CD4-positive, alpha-beta T cell treated with Interleukin-17A for 4 hours (primary cell): ENCODE measurements around the gene KIR3DL2.
"Not testable (repeated sequence)": the region's sequence is repeated elsewhere in the genome, so short reads cannot be mapped to it uniquely, and the experiment has no call there.

ENCODE experiments used
- DNase-seq: peaks from one replicate; pipeline ENCODE4 v3.0.0-alpha.2; 2020; ENCODE audit warnings: mixed read lengths

KIR3DL2 gene

DNA sequence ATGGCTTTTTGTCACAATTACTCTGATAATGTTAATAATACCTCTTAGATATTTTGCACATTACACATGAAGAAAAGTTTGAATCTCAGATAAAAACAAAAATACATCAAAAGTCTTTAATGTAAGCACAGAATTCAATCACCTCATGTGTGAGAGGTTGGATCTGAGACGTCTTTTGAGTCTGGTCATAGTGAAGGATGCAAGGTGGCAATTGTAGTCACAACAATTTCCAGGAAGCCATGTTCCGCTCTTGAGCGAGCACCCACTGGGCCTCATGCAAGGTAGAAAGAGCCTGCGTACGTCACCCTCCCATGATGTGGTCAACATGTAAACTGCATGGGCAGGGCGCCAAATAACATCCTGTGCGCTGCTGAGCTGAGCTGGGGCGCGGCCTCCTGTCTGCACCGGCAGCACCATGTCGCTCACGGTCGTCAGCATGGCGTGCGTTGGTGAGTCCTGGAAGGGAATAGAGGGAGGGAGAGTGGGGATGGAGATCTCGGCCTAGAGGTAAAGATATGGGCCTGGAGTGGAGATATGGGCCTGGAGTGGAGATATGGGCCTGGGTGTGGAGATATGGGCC, at the start of gene KIR3DL2:
Gene KIR3DL2 (plus strand): TSS at position 383 of the 580 bp plus-strand sequence. CDS start 33 bp downstream, at position 416.
- DNase-seq = not testable (repeated sequence)

DNA sequence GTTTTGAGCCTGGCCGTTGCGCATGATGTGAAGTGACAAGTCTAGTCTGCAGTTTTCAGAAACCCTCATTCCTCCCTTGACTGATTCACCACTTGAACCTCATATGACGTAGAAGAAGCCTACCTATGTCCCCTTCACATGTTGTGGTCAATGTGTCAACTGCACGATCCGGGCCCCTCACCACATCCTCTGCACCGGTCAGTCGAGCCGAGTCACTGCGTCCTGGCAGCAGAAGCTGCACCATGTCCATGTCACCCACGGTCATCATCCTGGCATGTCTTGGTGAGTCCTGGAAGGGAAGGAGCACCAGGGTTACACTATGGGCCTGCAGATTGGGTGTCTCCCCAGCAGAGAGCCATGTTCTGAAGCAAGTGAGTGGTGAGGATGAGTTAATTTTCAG, 46.8 kb upstream of the KIR3DL2 start, which contains the start of gene KIR2DL4:
Gene KIR2DL4 (plus strand): TSS at position 201 of the 400 bp plus-strand sequence. CDS start 42 bp downstream, at position 243.
- no peak for DNase-seq

DNA sequence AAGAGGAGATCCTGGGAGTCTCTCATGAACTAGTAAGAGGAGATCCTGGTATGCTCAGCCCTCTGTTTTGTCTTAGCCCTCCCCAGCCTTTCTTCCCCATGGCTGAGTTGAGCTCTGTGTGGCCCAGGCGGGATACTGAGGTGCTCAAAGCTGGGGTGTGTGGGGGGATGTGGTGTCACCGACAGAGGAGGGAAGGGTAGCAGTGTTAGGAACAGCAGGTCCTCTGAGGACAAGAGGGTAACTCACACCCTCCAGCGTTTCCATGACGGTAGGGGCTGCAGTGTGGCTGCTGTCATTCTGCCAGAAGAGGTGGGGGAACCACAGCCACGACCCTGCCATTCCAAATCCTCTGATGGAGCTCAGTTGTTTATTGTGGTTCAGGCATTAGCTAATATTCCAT, 46.1 kb upstream of the KIR3DL2 start:
- no peak for DNase-seq

DNA sequence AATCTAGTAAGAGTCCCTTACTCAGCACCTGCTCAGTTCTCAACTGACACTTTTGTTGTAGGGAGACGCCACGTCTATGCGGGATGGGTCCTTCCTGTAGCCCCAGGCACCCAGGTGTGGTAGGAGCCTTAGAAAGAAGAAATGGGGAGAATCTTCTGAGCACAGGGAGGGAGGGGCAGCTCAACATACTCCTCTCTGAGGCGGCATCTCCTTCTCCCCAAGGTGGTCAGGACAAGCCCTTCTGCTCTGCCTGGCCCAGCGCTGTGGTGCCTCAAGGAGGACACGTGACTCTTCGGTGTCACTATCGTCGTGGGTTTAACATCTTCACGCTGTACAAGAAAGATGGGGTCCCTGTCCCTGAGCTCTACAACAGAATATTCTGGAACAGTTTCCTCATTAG, 45.7 kb upstream of the KIR3DL2 start:
- DNase-seq = no peak

DNA sequence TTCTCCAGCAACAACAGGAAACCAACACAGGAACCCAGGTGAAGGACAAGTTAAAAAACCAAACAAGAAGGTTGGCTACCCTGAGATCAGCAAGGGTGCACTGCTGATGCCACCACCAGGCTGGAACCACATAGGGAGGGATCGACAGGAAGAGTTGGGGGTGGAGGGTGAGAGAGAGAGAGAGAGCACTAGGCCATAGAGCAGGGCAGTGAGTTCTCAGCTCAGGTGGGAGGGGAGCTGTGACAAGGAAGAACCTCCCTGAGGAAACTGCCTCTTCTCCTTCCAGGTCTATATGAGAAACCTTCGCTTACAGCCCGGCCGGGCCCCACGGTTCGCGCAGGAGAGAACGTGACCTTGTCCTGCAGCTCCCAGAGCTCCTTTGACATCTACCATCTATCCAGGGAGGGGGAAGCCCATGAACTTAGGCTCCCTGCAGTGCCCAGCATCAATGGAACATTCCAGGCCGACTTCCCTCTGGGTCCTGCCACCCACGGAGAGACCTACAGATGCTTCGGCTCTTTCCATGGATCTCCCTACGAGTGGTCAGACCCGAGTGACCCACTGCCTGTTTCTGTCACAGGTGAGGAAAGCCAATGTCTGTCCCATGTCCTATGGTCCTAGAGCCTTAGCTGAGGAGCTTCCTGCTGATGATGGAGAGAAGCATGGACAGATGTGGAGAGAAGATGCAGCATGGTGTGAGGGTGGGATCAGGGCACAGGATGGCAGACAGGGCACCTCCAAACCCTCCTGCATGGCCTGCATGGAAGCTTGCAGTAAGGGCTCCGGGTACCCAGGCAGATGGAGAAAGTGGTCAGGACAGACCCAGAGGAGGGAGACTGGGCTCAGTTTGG, 44.4 kb upstream of the KIR3DL2 start:
- DNase-seq = no peak

DNA sequence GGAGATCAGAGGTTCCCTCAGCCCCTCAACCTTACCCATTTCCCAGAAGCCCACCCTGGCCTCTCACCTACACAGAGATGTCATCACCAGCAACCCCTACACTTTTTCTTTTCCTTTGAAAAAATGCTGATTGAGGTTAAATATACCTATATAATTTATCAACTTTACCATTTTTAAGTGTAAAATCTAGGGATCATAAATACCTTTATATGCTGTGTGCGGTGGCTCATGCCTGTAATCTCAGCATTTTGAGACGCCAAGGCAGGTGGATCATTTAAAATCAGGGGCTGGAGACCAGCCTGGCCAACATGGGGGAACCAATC, 43.8 kb upstream of the KIR3DL2 start:
- no peak for DNase-seq

DNA sequence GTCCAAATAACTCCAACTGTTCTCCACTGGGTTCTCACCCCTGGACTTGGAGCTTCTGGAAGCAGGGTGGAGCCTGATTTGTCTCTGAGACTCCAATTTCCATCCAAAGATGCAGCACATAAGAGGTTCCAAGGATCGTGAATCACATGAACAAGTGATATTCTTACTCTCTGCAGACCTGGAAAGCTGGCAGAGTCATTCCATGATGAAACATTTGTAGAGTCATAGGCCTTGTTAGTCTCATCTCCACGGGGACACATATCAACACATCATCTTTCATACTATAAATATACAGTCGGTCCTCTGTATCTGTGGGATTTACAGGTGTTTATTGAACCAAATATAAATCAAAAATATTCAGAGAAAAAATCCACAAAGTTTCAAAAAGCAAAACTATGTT, 35.7 kb upstream of the KIR3DL2 start:
- not testable (repeated sequence) for DNase-seq

DNA sequence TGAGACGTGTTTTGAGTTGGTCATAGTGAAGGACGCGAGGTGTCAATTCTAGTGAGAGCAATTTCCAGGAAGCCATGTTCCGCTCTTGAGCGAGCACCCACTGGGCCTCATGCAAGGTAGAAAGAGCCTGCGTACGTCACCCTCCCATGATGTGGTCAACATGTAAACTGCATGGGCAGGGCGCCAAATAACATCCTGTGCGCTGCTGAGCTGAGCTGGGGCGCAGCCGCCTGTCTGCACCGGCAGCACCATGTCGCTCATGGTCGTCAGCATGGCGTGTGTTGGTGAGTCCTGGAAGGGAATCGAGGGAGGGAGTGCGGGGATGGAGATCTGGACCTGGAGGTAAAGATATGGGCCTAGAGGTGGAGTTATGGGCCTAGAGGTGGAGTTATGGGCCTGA, 34.0 kb upstream of the KIR3DL2 start, which contains the start of gene KIR3DL1:
Gene KIR3DL1 (plus strand): TSS at position 218 of the 400 bp plus-strand sequence.
- not testable (repeated sequence) for DNase-seq

DNA sequence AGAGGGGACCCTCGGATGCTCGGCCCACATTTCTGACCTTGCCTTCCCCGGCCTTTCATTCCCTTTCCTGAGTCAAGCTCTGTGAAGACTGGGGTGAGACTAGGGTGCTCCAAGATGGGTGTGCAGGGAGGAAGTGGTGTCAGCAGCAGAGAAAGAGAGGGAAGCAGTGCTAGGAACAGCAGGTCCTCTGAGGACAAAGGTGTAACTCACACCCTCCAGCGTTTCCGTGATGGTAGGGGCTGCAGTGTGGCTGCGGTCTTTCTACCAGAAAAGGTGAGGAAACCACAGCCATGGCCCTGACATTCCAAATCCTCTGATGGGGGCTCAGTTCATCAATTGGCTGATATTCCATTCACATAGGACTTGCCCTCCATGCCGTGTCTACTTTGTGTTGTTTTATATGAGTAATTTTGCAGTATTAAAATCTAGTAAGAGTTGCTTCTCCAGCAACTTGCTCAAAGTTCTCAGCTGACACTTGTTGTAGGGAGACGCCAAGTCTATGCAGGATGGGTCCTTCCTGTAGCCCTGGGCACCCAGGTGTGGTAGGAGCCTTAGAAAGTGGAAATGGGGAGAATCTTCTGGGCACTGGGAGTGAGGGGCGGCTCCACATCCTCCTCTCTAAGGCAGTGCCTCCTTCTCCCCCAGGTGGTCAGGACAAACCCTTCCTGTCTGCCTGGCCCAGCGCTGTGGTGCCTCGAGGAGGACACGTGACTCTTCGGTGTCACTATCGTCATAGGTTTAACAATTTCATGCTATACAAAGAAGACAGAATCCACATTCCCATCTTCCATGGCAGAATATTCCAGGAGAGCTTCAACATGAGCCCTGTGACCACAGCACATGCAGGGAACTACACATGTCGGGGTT, 32.3 kb upstream of the KIR3DL2 start:
- DNase-seq = no peak

DNA sequence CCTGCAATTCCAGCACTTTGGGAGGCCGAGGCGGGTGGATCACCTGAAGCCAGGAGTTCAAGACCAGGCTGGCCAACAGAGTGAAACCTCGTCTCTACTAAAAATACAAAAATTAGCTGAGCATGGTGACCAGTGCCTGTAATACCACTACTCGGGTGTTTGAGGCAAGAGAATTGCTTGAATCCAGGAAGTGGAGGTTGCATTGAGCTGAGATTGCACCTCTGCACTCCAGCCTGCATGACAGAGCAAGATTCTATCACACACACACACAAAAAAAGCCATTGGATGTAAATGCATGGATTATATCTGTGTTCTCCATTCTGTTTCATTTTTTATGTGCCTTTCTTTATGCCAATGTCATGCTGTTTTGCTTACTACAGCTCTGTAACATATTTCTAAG, 25.8 kb upstream of the KIR3DL2 start:
- DNase-seq = not testable (repeated sequence)

DNA sequence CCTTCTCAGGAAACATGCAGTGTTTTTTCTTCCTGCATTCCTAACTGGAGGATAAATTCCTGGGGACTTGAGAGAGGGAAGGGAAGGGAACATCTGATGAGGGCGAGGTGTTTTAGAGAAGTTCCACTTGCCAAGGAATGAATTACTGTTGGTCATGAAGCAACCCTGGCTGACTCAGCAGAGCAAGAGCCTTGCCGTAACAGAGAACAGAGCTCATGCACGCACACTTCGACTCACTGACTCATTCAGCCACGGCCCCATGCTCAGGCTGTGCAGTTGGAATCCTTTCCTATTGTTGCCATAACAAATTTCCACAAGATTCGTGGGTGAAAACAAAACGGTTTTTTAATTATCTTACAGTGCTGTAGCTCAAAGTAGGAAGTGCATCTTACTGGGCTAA, 24.9 kb upstream of the KIR3DL2 start:
- DNase-seq = not testable (repeated sequence)

DNA sequence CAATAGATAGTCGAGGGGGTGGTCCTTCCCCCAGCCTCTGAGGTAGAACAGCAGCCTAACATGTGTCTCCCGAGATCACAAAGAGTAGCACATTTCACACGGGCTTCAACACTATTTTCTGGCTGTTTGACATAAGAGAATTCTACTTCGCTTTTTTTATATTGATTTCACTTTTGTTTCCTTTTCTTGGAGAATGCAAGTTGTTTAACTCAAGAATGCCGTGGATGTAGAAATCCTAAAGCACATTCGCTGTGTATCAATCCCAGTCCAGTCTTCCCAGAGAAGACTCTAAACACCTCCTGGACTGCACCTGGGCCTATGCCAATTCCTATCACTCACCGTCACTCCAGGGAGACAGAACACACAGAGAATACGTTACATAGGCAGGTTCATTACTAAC, 22.2 kb upstream of the KIR3DL2 start:
- DNase-seq = not testable (repeated sequence)

DNA sequence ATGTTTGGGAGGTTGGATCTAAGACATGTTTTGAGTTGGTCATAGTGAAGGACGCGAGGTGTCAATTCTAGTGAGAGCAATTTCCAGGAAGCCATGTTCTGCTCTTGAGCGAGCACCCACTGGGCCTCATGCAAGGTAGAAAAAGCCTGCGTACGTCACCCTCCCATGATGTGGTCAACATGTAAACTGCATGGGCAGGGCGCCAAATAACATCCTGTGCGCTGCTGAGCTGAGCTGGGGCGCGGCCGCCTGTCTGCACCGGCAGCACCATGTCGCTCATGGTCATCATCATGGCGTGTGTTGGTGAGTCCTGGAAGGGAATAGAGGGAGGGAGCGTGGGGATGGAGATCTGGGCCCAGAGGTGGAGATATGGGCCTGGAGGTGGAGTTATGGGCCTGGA, 17.7 kb upstream of the KIR3DL2 start, which contains the start of gene KIR2DS4:
Gene KIR2DS4 (plus strand): TSS at position 181 of the 400 bp plus-strand sequence.
- DNase-seq = not testable (repeated sequence)

DNA sequence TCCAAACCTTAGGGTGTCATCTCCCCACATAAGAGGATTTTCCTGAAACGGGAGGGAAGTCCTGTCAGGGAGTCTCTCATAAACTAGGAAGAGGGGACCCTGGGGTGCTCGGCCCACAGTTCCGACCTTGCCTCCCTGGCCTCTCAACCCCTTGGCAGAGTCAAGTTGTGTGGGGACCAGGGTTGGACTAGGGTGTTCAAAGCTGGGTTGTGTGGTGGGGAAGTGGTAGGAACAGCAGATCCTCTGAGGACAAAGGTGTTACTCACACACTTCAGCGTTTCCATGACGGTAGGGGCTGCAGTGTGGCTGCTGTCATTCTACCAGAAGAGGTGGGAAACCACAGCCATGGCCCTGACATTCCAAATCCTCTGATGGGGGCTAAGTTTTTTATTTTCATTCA, 15.1 kb upstream of the KIR3DL2 start:
- not testable (repeated sequence) for DNase-seq

DNA sequence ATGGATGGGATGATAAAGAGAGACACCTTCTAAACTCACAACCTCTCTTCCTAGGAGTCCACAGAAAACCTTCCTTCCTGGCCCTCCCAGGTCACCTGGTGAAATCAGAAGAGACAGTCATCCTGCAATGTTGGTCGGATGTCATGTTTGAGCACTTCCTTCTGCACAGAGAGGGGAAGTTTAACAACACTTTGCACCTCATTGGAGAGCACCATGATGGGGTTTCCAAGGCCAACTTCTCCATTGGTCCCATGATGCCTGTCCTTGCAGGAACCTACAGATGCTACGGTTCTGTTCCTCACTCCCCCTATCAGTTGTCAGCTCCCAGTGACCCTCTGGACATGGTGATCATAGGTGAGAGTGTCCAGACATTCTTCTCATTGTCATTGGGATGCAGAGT, 12.7 kb upstream of the KIR3DL2 start:
- not testable (repeated sequence) for DNase-seq

DNA sequence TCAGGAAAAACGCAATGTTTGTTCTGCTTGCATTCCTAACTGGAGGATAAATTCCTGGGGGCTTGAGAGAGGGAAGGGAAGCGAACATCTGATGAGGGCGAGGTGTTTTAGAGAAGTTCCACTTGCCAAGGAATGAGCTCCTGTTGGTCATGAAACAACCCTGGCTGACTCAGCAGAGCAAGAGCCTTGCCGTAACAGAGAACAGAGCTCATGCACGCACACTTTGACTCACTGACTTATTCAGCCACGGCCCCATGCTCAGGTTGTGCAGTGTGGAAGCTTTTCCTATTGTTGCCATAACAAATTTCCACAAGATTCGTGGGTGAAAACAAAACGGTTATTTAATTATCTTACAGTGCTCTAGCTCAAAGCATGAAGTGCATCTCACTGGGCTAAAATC, 7.1 kb upstream of the KIR3DL2 start:
- not testable (repeated sequence) for DNase-seq

DNA sequence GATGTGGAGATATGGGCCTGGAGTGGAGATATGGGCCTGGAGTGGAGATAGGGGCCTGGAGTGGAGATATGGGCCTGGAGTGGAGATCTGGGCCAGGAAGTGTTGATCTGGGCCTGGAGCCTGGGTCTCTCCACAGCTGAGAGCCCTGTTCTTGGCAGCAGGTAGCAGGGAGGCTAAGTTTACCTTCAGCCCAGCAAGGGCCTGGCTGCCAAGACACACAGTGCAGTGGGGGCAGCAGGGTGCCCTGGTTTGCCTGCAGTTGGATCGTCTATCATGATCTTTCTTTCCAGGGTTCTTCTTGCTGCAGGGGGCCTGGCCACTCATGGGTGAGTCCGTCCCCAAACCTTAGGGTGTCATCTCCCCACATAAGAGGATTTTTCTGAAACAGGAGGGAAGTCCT, 687 bp downstream of the KIR3DL2 start:
- no peak for DNase-seq

DNA sequence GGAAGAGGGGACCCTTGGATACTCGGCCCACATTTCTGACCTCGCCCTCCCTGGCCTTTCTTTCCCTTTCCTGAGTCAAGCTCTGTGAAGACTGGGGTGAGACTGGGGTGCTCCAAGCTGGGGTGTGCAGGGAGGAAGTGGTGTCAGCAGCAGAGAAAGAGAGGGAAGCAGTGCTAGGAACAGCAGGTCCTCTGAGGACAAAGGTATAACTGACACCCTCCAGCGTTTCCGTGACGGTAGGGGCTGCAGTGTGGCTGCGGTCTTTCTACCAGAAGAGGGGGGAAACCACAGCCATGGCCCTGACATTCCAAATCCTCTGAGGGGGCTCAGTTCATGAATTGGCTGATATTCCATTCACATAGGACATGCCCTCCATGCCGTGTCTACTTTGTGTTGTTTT, 1.1 kb downstream of the KIR3DL2 start:
- no peak for DNase-seq

DNA sequence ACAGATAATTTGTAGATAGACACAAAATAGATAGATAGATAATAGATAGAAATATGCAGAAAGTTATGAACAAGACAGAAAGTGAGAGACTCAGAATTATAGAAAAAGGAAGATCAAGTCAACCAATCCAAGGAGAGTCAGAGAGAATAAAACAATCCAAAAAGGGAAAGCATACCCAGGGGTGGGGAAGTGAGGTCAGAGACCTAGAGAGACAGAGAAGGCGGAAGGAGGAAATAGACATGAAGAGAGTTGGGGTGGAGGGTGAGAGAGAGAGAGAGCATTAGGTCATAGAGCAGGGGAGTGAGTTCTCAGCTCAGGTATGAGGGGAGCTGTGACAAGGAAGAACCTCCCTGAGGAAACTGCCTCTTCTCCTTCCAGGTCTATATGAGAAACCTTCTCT, 5.0 kb downstream of the KIR3DL2 start:
- DNase-seq = not testable (repeated sequence)

DNA sequence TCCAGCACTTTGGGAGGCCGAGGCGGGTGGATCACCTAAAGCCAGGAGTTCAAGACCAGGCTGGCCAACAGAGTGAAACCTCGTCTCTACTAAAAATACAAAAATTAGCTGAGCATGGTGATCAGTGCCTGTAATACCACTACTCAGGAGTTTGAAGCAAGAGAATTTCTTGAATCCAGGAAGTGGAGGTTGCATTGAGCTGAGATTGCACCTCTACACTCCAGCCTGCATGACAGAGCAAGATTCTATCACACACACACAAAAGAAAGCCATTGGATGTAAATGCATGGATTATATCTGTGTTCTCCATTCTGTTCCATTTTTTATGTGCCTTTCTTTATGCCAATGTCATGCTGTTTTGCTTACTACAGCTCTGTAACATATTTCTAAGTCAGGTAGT, 8.2 kb downstream of the KIR3DL2 start:
- not testable (repeated sequence) for DNase-seq

DNA sequence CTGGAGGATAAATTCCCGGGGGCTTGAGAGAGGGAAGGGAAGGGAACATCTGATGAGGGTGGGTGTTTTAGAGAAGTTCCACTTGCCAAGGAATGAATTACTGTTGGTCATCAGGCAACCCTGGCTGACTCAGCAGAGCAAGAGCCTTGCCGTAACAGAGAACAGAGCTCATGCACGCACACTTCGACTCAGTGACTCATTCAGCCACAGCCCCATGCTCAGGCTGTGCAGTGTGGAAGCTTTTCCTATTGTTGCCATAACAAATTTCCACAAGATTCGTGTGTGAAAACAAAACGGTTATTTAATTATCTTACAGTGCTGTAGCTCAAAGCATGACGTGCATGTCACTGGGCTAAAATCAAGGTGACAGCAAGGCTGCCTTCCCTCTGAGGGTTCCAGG, 9.2 kb downstream of the KIR3DL2 start:
- not testable (repeated sequence) for DNase-seq

DNA sequence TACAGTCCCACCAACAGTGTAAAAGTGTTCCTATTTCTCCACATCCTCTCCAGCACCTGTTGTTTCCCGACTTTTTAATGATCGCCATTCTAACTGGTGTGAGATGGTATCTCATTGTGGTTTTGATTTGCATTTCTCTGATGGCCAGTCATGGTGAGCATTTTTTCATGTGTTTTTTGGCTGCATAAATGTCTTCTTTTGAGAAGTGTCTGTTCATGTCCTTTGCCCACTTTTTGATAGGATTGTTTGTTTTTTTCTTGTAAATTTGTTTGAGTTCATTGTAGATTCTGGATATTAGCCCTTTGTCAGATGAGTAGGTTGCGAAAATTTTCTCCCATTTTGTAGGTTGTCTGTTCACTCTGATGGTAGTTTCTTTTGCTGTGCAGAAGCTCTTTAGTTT, 13.2 kb downstream of the KIR3DL2 start:
- not testable (repeated sequence) for DNase-seq

DNA sequence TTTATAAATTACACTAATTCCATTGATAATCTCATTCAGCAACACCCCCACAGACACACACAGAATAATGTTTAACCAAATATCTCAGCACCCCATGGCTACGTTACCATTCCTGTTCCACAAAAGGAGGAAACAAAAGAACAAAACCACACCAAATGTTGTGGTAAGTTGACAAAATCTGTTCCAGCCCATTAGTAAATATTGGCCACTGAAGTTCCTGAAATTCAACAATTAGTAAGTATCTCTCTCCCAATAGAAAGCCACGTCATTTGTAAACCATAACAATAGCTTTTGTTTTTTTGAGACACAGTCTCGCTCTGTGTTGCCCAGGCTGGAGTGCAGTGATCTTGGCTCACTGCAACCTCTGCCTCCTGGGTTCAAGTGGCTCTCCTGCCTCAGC, 21.5 kb downstream of the KIR3DL2 start:
- DNase-seq = no peak
